ENCODE data around the gene CRY2. TPM values are rescaled to one million over a fixed set of nuclear protein-coding genes. Genes with fewer than 3 reads are reported as not detected.

The CRY2 gene
- polyA plus RNA-seq, 1 experiment: 16.7 TPM

- no peaks in the 10 kb centered on the region for H3K27me3 ChIP-seq (ENCODE audit: control insufficient read depth, insufficient read depth, low read length)
- ChIA-PET POLR2A (no interaction called here), CTCF (no interaction called here)
- peaks cover 19% of the 10 kb centered on the region for H3K36me3 ChIP-seq (ENCODE audit: control insufficient read depth, insufficient read depth, low read length)
- no peak for TF ChIP-seq CTCF (IDR thresholded peaks at IDR 0.05; ENCODE audit: insufficient read depth, low read depth, low read length)
- DNase-seq (ENCODE audit: low read depth): no peak
- no peak overlapping the region for H3K4me3 ChIP-seq (ENCODE audit: low read depth, low read length)
Measured at GRCh38 chr11:45809456-45810395, 37.5 kb upstream of the CRY2 start.

GRCh38 chr11:45810431-45811108 lies 36.7 kb upstream of the CRY2 start:
- POLR2A ChIA-PET: no interaction called here
- Histone ChIP-seq H3K4me3 (ENCODE audit: low read depth, low read length) (no peak overlapping the region), H3K27me3 (ENCODE audit: control insufficient read depth, insufficient read depth, low read length) (no peaks in the 10 kb centered on the region), H3K36me3 (ENCODE audit: control insufficient read depth, insufficient read depth, low read length) (peaks cover 19% of the 10 kb centered on the region)
- TF ChIP-seq CTCF (IDR thresholded peaks at IDR 0.05; ENCODE audit: insufficient read depth, low read depth, low read length): no peak
- CTCF ChIA-PET: no interaction called here
- no peak for DNase-seq (ENCODE audit: low read depth)

GRCh38 chr11:45811109-45811435 lies 36.2 kb upstream of the CRY2 start:
- ChIA-PET POLR2A (no interaction called here), CTCF (no interaction called here)

GRCh38 chr11:45811571-45812290 lies 35.5 kb upstream of the CRY2 start:
- ChIA-PET CTCF (no interaction called here), POLR2A (no interaction called here)
- Histone ChIP-seq H3K4me3 (ENCODE audit: low read depth, low read length) (no peak overlapping the region), H3K36me3 (ENCODE audit: control insufficient read depth, insufficient read depth, low read length) (peaks cover 19% of the 10 kb centered on the region), H3K27me3 (ENCODE audit: control insufficient read depth, insufficient read depth, low read length) (no peaks in the 10 kb centered on the region)
- no peak for TF ChIP-seq CTCF (IDR thresholded peaks at IDR 0.05; ENCODE audit: insufficient read depth, low read depth, low read length)
- no peak for DNase-seq (ENCODE audit: low read depth)

More at GRCh38 chr11:45811109-45811435, 36.2 kb upstream of the CRY2 start:
- DNase-seq (ENCODE audit: low read depth): no peak
- Histone ChIP-seq H3K36me3 (ENCODE audit: control insufficient read depth, insufficient read depth, low read length) (peaks cover 19% of the 10 kb centered on the region), H3K4me3 (ENCODE audit: low read depth, low read length) (no peak overlapping the region), H3K27me3 (ENCODE audit: control insufficient read depth, insufficient read depth, low read length) (no peaks in the 10 kb centered on the region)
- TF ChIP-seq CTCF (IDR thresholded peaks at IDR 0.05; ENCODE audit: insufficient read depth, low read depth, low read length): no peak

Data from BJ (cell line).